Ovary (tissue), 9 donors: Measurements from ENCODE around the gene PLEKHH3. TPM values are rescaled to one million over a fixed set of nuclear protein-coding genes. Genes with fewer than 3 reads are reported as not detected.

Source experiments
- DNase-seq, 5 donors: peaks; one replicate each; pipeline ENCODE4 v3.0.0-alpha.2; 2019 to 2020
- H3K27ac ChIP-seq, 2 donors: fragments of 200-600 bp; one replicate each; pipeline versions ENCODE4 v1.5.1 to v1.8.0; 2019 to 2022
- H3K27me3 ChIP-seq: fragments of 200-600 bp; one replicate; pipeline ENCODE4 v1.8.0; 2022
- H3K36me3 ChIP-seq: fragments of 200-600 bp; sonication (generic); one replicate; pipeline ENCODE4 v1.5.1; 2019
- H3K4me1 ChIP-seq: one replicate; pipeline ENCODE4 v1.8.1; 2013; ENCODE audit warnings: mild to moderate bottlenecking, moderate library complexity; ENCODE audit not compliant: insufficient read depth
- H3K4me3 ChIP-seq: fragments of 200-600 bp; sonication (generic); one replicate; pipeline ENCODE4 v1.5.1; 2017
- H3K9me3 ChIP-seq, 2 donors: fragments of 200-600 bp in 1 of 2; sonication (generic) in 1 of 2; one replicate each; pipeline versions ENCODE4 v1.5.1 to v1.8.1; 2013 to 2019; ENCODE audit warnings: mild to moderate bottlenecking in 1 of 2, moderate library complexity in 1 of 2
- CTCF ChIP-seq, 3 donors: fragments of 450-650 bp in 2 of 3; fragments of 200-600 bp in 1 of 3; IDR thresholded peaks; one replicate each; pipeline versions ENCODE4 v1.5.1 to v1.8.0; 2016 to 2022; ENCODE audit warnings: antibody characterized with exemption in 3 of 3, mild to moderate bottlenecking in 1 of 3
- EP300 ChIP-seq: sonication (generic); formaldehyde crosslinking; IDR thresholded peaks from one replicate; pipeline ENCODE4 v1.6.1; 2017; ENCODE audit warnings: antibody characterized with exemption
- POLR2A ChIP-seq: fragments of 450-650 bp; IDR thresholded peaks from one replicate; pipeline ENCODE4 v1.6.1; 2017; ENCODE audit warnings: antibody characterized with exemption, mild to moderate bottlenecking, moderate library complexity
- WGBS, 3 donors: extraction: QIAGEN DNeasy Blood & Tissue Kit in 1 of 3; methylation state at CpG; one replicate each; pipeline versions ENCODE4 v1.1.5 to v1.1.7; 2013 to 2017; 5-methylcytosine and 5-hydroxymethylcytosine counted together
- intact Hi-C, 4 donors: fragments of 100-400 bp; cut with DNase I; formaldehyde crosslinking; loops; one replicate each; pipeline versions ENCODE4 v1.11.0 to v1.15.1; 2022 to 2023
- polyA plus RNA-seq, 2 donors: library from polyadenylated mRNA; stranded (reverse); fragments of 200-250 nt in 1 of 2; fragments of 350-450 nt in 1 of 2; fragmentation: Illumina TruSeq in 1 of 2; extraction: RNeasy Lipid Tissue Mini Kit (QIAGEN cat#74804) in 1 of 2; gene quantifications; one replicate each; pipeline ENCODE4 v1.2.3, GENCODE V29; 2013 to 2014
- total RNA-seq, 7 donors: library from RNA; depleted of rRNA in 2 of 7; stranded (reverse); fragments of >200 nt in 2 of 7; fragmentation: NEBNext Ultra II Directional in 3 of 7; extraction: Animal tissue kit (Norgen Biotek cat#: 25700) in 3 of 7; gene quantifications; one replicate each; pipeline versions ENCODE4 v1.1.0 to v1.2.4, GENCODE V29; 2016 to 2023
- donor health status: DM: no; HTN: no; CAD: no; lungs with moderate emphysema.
- donor health status: DM: no; HTN: no; CAD: no.
- donor health status: Bipolar disorder and iron deficiency.
- donor health status: DM: yes; HTN: yes; CAD: no.
- donor health status: DM: no; HTN: no; CAD: no.
- donor health status: DM: yes; HTN: yes; CAD: no.

Gene PLEKHH3
- total and polyA plus RNA-seq, 9 donors = 2.1 to 81.6 (median 37.4) TPM

- no peak for DNase-seq
- no peak for TF ChIP-seq POLR2A
- TF ChIP-seq CTCF (IDR thresholded peaks at IDR 0.05) = no peak
- TF ChIP-seq EP300 = no peak
- WGBS, 3 donors = 77 to 88% (median 80%) methylated on average over 4 of the region's 4 CpGs
Observed at GRCh38 chr17:42651392-42651791, 25.4 kb downstream of the PLEKHH3 start.

GRCh38 chr17:42647778-42648177 lies 29.0 kb downstream of the PLEKHH3 start:
- intact Hi-C loops = no loop called here
- 86 to 92% (median 91%) methylated on average over 5 of the region's 5 CpGs for WGBS, 3 donors

More at GRCh38 chr17:42651392-42651791, 25.4 kb downstream of the PLEKHH3 start:
- Histone ChIP-seq H3K4me3 (no peak overlapping the region), H3K27me3 (no peaks in the 10 kb centered on the region), H3K36me3 (no peaks in the 10 kb centered on the region), H3K27ac (no peak overlapping the region), H3K4me1 (peaks cover 5% of the 10 kb centered on the region), H3K9me3 (no peaks in the 10 kb centered on the region)
- intact Hi-C loops = no loop called here

GRCh38 chr17:42642336-42642735 lies 34.5 kb downstream of the PLEKHH3 start:
- 22 to 33% (median 31%) methylated on average over 2 of the region's 2 CpGs for WGBS, 3 donors
- TF ChIP-seq EP300 = no peak
- no peak for TF ChIP-seq POLR2A
- no peak for TF ChIP-seq CTCF (IDR thresholded peaks at IDR 0.05)
- H3K4me3 ChIP-seq = no peak overlapping the region
- no peaks in the 10 kb centered on the region for H3K9me3 ChIP-seq
- H3K36me3 ChIP-seq = no peaks in the 10 kb centered on the region
- DNase-seq = no peak
- intact Hi-C loops = no loop called here
- no peak overlapping the region for H3K27ac ChIP-seq
- no peaks in the 10 kb centered on the region for H3K4me1 ChIP-seq
- no peaks in the 10 kb centered on the region for H3K27me3 ChIP-seq

More at GRCh38 chr17:42647778-42648177, 29.0 kb downstream of the PLEKHH3 start:
- DNase-seq = no peak
- no peak overlapping the region for H3K27ac ChIP-seq
- no peaks in the 10 kb centered on the region for H3K9me3 ChIP-seq
- H3K4me3 ChIP-seq = no peak overlapping the region
- no peak for TF ChIP-seq EP300
- TF ChIP-seq CTCF (IDR thresholded peaks at IDR 0.05) = no peak
- TF ChIP-seq POLR2A = no peak
- H3K27me3 ChIP-seq = no peaks in the 10 kb centered on the region
- no peaks in the 10 kb centered on the region for H3K36me3 ChIP-seq
- no peaks in the 10 kb centered on the region for H3K4me1 ChIP-seq

- H3K4me1 ChIP-seq = no peaks in the 10 kb centered on the region
- WGBS, 3 donors = 85 to 88% (median 87%) methylated on average over 4 of the region's 4 CpGs
- H3K9me3 ChIP-seq = no peaks in the 10 kb centered on the region
- DNase-seq = no peak
- no peak overlapping the region for H3K4me3 ChIP-seq
- H3K27me3 ChIP-seq = no peaks in the 10 kb centered on the region
- intact Hi-C loops = no loop called here
- TF ChIP-seq POLR2A (no peak), EP300 (no peak), CTCF (IDR thresholded peaks at IDR 0.05) (no peak)
- no peaks in the 10 kb centered on the region for H3K36me3 ChIP-seq
- H3K27ac ChIP-seq = no peak overlapping the region
Observed at GRCh38 chr17:42640121-42640520, 36.7 kb downstream of the PLEKHH3 start.
